HPDE6-E6E7 (cell line): Measurements from ENCODE around the gene RERE.
A peak's percentile ranks its signal among the peaks of the same experiment; 100 is the strongest.
"Not testable (repeated sequence)": the region's sequence is repeated elsewhere in the genome, so short reads cannot be mapped to it uniquely, and the experiment has no call there.

Experiments used
- DNase-seq: peaks from one replicate; pipeline ENCODE4 v3.0.0; 2011; ENCODE audit warnings: missing footprints; ENCODE audit errors: extremely low spot score

RERE gene

DNA sequence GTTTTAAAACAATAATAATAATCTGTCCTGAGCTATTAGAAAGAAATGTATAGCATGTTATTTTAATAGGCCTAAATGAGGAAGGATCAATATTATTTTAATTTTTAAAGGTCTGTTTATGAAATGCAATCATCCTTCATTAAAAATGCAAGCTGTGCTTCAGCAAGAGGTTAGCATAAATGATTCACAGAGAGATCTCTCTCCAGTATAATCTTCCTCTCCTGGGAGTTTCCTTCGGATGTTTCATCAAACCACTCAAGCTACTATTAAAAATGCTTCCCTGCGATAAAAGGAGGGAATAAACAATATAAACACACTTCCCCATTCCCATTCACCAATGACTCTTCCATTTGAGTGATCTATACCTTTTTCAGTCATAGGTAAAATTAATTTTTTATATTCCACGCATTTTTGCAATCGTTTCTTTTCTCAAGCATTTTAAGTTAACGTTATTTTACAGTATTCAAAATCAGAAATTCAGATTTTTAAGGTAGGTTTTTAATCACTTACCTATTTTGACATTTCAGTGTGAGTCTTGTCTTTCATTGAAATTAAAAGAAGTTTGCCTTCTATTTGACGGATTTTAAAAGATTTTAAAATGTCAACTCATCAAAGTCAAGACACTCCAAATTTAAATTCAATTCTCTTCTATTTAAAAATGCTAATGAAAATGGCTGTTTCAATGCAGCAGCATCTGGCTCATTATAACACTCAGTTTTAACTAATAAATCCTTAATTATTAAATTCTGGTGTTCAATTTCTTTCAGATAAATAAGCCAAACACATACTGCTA, 64.3 kb downstream of the RERE start:
- no peak for DNase-seq

DNA sequence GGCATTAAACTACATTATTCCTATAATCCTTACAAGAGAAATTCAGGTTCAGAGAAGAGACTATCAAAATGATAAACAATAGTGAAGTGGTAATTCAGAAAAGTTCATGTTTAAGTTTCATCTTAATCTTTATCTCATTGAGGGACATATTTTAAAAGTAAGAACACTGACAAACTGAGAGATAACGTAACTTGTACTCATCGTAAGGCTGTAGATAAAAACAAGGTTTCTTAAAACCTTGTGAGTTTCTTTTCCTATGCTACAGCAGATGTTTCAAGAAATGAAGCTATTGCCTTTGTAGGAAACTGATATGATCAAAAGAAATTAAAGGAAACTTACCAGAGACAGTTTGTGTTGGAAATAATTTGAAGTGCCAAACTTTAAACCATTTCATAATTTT, 65.0 kb downstream of the RERE start:
- no peak for DNase-seq

DNA sequence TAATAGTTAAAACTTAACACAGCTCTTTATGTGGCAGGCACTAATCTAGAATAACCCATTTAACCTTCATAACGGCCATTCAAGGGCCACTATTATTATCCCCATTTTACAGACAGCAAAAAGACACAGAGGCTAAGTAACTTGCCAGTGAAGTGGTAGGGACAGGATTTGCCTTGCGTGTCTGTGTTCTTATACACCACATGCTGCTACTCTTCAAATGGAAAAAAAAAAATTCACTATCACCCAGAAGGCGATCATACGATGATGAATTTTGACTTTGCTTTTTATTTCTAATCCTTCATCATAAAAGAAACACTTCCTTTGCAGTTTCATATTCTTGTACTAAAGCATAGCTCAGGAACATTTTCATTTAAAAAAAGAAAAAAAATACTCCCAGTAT, 65.5 kb downstream of the RERE start:
- no peak for DNase-seq

DNA sequence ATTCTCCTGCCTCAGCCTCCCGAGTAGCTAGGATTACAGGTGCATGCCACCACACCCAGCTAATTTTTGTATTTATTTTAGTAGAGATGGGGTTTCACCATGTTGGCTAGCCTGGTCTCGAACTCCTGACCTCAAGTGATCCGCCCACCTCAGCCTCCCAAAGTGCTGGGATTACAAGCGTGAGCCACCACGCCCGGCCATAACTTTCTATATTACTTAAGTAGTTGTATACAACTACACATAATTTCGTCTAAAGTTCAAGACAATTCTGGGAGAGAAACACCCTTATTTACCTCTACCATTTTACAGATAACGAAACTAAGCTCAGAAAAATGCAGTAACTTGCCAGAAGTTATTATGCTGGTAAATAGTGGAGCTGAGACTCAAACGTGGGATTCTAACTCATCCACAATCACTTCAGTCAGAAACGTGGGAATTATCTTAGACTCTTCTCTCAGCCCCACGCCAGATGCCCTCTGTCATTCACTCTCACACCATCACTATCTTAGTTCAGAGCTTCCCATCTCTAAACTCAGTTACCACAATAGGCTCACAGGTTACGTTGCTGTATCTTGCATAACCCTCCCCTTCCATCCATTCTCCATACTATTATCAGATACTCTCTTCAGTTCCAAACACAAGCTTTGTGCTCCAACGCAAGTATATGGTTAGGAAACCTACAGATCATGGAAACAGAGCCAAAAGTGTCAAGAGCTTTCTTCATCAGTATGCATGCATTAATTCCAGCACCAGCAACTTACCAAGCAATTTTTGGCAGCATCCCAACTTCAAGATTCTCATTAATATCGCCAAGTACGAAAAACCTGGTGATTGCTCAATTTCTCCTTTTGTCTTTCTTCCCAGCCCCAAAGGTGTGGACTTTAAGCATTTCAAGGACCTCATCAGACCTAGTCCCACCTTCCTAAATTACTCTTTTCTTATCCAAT, 69.3 kb downstream of the RERE start:
- DNase-seq, result no peak

DNA sequence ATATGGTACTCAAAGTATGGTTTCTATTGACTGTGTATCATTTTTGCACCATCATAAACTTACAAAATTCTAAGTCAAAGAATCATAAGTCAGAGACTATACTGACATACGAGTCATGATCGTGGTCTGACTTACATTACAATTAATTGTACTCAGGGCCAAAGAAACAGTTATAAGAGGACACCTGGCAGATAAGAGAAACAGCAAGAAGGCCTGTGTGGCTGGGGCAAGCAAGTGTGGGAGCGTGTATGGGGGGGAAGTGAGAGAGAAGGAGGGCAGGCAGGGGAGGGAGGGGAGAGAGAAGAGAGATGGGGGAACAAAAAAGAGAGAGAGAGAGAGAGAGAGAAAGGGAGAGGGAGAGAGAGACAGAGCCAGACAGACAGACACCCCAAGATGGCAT, 70.9 kb downstream of the RERE start:
- no peak for DNase-seq

DNA sequence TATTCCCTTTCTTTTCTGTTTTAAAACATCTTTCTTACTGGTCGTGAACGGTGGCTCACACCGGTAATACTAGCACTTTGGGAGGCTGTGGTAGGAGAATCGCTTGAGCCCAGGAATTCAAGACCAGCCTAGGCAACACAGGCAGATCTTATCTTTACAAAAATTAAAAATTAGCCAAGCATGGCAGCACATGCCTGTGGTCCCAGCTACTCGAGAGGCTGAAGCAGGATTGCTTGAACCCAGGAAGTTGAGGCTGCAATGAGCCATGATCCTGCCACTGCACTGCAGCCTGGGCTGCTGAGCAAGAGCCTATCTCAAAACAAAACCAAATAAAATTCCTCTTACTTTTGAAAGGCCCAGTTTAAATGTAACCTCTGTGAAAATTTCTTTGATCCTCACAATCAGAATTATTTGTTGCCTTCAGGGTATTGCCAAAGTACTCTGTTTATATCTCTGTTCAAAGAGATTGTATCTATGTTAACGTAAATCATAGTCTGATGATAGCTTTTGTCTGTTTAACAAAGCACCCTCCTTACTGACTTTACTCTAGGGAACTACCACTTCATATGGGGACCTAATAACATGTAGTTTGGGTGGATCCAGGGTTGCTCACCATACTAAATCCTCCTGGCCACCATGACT, 71.6 kb downstream of the RERE start:
- DNase-seq, result no peak

DNA sequence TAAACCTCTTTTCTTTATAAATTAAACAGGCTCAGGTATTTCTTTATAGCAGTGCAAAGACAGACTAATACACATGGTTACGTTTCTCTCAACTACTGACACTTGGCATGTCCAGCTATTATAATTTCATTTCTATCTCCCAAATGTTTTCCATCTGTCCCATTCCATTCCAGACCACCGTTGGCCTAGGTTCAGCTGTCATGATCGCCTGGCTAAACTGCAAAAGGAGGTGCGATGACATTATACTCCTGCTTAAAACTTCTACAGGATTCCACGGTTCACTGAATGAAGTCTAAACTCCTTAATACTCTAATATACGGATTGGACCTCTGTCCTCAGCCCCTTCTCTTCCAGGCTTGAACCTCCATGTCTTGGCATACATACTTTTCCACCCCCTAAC, 72.1 kb downstream of the RERE start:
- DNase-seq, result no peak

DNA sequence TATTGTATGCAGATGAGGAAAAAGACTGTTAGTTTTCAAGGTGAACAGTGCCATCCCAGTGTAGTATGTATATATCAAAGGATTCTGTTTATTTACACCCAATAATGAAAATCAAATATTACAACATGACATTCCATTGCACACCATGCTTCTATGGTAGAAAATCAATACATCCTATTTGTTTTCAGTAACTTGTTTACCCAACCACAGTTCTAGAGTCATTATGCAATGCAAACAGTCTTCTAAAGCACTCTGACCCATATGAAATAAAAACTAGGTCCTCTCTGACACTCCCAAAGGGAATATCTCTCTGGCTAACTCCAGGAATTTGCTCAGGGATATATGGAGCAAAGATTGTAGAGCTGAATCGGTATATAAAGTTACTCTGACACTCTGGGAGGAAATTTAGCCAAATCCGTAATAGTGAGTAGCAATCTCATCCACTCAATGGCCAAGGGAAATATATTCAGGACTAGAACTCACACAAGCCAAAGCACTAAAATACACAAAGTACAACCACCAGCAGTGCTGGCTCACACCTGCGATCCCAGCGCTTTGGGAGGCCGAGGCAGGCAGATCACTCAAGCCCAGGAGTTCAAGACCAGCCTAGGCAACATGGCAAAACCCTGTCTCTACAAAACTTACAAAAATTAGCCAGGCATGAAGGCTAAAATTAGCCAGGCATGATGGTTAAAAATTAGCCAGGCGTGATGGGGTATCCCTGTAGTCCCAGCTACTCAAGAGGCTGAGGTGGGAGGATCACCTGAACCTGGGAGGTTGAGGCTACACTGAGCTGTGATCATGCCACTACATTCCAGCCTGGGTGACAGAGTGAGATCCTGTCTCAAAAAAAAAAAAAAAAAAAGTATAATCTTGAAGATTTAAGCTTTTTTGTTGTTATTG, 75.2 kb downstream of the RERE start:
- no peak for DNase-seq

DNA sequence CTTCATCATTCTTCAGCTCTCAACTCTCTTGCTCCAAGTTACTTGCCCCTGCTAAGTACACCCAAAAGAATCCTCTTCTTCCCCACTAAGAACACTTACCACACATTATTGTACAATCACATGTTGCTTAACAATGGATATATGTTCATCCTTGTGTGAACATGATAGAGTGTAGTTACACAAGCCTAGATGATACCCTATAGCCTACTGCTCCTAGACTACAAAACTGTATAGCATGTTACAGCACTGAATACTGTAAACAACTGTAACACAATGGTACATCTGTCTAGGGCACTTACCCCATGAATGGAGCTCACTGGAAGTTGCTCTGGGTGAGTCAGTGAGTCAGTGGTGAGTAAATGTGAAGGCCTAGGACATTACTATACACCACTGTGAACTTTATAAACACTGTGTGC, 77.4 kb downstream of the RERE start:
- DNase-seq, result peak; percentile 16

DNA sequence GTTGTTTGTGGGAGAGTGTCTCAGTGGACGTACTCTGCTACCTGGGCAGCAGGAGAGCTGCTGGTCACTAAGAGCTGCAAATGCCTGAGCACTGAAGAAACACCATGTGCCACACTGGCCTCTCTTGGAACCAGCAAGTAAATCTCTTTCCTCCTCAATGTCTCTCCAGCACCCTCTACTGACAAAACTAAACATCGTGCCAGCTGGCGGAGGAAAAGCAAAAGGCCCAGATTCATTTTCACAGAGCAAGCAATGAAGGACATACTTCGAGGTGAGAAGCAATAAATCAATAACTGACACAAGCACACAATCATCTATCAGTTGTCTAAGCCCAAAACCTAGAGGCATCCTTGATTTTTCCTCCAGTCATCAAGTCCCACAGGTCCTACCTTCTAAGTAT, 78.1 kb downstream of the RERE start:
- DNase-seq, result no peak

DNA sequence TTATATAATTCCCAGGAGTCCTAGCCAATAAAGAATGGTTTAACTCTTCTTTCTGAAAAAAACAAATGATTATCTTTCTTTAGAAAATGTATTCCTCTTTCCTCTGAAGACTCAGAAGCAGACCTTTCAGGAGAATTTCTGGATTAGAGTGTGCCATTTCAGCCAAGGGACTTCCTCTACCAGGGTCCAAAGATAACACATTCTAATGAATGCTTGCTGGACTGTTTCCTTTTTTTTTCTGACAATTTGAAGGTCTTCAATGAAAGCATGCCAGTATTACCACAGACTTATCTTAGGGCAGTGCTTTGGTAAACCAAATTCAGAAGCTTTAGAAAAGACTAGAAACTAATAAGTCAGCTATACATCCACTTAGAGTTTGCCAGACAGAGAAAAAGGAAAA, 80.5 kb downstream of the RERE start:
- DNase-seq, result no peak

DNA sequence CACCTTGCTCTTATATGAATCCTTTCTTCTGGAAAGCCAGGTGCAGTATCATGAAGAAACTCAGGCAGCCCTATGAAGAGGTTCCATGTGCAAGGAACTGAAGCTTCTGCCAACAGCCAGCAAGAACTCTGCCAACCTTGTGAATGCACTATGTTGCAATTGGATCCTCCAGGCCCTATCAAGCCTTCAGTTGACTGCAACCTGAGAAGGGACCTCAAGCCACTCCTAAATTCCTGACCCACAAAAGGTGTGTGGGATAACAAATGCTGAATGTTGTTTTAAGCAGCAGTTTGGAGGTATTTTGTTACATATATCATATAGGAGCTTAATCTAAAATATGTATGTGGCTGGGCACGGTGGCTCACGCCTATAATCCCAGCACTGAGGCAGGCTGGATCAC, 84.0 kb downstream of the RERE start:
- peak; percentile 38 for DNase-seq

DNA sequence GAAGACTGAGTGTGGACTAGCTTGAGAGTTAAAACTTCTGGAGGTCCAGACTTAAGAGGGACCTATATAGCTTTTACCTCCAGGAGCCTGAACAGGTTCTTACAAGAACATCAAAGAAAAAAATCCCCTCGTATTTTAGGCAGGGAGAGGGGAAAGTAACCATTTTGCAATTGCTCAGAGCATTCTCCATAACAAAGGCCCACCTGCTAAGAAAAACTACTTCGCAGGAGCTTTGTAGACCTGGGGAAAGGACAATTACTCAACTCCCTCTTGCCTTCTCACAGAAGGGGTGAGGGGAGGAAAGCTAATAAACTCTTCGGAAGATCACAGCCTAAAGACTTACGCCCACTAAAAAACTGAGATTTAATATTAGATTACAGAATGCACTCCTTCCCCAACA, 86.3 kb downstream of the RERE start:
- no peak for DNase-seq

DNA sequence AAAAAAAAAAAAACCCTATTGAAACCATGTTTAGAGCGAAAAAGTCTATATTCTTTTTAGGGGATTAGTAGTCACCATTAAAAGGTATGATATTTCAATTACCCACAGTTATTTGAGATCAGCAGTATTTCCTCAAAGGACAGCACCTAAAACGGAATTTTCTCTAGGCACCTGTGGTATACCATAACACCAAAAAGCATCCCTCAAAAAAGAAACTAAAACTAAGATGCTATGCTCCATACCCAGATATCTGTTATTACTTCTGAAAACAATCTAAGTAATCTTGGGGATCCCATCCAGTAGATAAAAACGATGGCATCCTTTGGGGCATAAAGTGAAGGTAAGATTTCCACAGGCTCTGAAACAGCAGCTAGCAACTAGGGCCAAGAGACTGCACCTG, 89.0 kb downstream of the RERE start:
- no peak for DNase-seq

DNA sequence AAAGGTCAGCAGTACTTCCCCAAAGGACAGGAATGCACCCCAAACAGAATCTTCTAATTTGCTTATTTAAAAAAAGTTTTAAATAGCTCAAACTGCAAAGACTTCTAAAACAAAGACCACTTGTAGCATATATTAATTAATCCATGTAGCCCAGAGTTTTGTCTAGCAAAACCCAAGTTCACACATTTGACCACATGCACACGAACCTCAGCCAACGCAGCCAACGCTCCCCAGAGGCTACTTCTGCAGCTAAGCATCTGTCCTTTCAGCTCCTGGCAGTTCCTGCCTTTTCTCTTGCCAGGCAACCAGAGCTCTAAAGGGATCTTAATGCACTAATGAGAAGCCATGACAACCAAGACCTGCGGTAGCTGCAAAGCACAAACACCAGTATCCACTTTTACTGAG, 89.6 kb downstream of the RERE start:
- no peak for DNase-seq

DNA sequence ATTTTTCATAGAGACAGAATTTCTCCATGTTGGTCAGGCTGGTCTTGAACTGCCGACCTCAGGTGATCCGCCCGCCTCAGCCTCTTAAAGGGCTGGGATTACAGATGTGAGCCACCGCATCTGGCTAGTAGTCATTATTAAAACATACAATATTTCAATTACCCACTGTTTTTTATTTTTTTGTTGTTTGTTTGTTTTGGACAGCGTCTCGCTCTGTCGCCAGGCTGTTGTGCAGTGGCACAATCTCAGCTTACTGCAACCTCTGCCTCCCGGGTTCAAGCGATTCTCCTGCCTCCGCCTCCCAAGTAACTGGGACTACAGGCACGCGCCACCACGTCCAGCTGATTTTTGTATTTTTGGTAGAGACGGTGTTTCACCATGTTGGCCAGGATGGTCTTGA, 90.1 kb downstream of the RERE start:
- not testable (repeated sequence) for DNase-seq

DNA sequence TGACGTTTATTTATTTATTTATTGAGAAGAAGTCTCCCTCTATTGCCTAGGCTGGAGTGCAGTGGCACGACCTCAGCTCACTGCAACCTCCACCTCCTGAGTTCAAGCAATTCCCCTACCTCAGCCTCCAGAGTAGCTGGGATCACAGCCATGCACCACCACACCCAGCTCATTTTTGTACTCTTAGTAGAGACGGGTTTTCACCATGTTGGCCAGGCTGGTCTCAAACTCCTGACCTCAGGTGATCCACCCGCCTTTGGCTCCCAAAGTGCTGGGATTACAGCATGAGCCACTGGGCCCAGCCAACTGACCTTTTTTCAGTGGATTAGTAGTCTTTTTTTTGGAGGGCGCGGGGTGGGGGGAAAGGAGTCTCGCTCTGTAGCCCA, 90.6 kb downstream of the RERE start:
- DNase-seq, result not testable (repeated sequence)

DNA sequence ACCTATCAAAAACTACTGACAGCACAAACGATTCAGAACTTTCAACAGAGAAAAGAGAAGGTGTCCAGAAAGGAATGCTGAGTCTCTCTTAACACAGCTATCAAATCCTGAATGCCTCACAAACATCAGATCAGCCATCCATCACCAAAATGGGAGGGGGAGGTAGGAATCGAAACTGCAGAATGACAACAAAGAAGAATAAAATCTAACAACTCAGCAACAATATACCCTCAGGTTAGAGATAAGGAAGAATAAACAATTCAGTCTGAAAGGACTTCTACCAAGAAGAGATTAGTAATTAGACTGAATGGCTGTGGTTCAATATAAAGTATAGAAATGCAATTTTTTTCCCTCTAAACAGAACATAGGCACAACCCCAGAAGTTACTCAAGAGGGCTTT, 94.4 kb downstream of the RERE start:
- no peak for DNase-seq

DNA sequence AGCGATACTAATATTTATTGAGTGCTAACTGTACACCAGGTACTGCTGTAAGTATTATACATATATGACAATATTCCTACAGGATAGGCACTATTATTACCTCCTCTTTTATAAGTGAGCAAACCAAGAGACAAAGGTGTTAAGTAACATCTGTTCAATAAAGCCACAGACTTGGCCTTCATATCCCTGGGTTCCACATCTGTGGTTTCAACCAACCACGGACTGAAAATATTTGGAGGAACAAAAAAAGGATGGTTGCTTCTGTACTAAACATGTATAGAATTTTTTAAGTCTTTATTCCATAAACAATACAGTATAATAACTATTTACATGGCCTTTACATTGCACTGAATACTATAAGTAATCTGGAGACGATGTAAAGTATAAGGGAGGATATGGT, 95.1 kb downstream of the RERE start:
- DNase-seq, result no peak

DNA sequence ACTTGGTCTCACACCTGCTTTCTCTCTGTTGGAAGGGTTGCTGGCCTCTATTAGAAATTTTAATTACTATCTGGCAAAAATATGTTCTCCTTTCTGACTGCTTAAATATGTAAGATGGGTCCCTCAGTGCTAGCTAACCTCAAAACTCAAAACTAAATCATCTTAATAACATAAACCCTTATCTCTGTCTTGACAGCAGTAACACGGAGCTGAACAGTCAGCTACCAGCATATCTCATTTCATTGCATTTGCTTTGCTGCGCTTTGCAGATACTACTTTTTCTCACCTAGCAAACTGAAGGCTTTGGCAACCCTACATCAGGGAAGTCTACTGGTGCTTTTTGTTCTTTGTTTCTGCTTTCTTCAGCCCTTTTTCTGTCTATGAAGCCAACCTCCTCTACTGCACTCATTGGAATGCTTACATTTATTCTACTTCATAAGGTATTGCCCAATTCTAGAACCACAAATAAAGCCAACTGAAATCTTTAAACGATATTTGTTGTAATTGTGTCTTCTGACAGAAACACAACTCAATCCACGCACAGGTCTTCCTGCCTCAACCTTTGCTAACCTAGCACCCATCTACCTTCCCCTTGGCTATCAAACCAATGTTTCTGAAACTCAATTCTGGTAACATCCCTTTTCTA, 95.6 kb downstream of the RERE start:
- no peak for DNase-seq

DNA sequence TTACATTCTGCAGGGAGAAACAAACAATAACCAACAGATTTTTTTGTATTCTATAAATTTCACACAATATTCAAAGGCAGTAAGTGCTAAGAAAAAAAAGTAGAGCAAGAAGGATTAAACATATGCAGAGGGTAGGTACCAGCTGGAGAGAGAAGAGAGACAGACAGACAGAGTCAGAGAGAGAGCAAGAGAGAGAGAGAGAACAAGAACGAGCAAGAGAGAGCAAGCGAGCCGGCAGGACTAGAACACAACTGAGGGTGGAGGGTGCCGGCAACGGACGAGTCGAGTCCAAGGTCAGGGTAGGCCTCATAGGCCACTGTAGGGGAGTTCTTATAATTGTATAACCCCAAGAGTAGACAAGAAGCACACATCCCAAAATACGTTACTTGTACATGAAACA, 97.1 kb downstream of the RERE start:
- no peak for DNase-seq
